Cortex of kidney (tissue), 1 donor: ENCODE results near the gene ABCC1.

Experiments used
- DNase-seq: peaks from one replicate; lab custom pipeline; 2025; lab: John Stamatoyannopoulos, UW

Gene ABCC1

DNA sequence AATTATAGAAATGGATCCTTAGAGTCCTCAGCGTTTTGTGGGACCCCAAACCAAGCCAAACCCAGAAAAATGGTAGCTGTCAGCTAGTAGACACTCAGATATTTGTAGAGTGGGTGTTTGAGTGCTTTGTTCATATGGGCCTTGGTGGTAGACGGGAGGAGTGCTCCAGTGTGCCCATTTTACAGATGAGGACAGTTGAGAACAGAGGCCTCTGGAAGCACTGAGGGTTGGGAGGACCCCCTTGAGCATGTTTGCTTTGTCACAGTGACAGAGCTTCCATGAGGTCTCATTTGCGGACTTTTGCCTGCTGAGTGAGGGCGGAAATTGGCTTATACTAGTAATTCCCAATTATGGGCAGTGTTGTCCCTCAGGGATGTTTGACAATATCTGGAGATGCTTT is 162.2 kb downstream of the ABCC1 start:
- DNase-seq = no peak

DNA sequence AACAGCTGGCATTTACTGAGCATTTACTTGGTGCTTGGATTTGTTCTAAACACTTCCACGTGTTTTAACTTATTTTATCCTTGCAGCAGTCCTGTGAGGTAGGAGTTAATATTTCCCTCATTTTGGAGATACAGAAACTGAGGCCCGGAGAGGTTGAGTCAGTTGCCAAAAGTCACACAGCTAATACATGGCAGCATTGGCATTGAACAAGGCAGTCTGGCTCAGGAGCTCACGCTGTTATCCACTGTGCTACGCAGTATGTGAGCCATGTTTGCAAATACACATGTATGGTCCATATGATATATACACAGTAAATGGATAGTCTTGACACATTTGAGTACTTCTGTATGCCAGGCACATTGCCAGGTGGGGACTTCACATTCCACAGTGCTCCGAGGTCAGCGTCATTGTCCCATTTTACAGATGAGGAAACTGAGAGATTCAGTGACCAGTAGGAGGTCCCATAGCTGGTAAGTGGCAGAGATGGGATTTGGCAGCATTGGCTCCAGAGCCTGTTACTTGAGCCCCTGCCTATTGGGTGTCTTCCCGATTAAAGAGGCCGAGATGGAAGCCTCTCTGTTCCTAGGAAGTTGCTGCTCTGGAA is 163.1 kb downstream of the ABCC1 start:
- DNase-seq = no peak

DNA sequence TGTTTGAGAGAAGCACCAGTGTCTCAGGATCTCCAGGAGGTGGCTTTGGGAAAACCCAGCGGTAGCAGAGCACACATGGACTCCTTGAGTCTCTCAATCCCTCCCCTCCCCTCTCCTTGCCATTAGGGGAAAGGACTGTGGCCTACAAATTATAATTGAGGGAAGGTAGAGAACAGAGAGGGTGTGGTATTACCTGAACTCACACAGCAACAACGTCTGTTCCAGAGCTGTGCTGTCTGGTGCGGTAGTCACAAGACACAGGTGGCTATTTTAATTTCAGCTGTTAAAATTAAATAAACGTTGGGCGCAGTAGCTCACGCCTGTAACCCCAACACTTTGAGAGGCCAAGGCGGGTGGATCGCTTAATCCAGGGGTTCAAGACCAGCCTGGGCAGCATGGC is 163.7 kb downstream of the ABCC1 start:
- DNase-seq = no peak

DNA sequence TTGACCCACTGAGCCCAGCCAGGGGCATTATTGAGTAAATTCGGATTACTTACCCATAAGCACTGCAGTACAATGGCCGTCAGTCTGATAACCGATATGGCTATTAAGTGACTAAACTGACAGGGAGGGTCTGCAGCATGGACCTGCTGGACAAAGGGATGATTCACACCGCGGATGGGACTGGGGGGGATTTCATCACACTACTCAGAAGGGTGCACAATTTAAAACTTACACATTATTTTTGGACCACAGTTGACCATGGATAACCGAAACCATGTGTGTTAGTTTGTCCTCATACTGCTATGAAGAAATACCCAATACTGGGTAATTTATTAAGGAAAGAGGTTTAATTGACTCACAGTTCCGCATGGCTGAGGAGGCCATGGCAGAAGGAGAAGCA is 167.4 kb downstream of the ABCC1 start:
- DNase-seq = no peak

DNA sequence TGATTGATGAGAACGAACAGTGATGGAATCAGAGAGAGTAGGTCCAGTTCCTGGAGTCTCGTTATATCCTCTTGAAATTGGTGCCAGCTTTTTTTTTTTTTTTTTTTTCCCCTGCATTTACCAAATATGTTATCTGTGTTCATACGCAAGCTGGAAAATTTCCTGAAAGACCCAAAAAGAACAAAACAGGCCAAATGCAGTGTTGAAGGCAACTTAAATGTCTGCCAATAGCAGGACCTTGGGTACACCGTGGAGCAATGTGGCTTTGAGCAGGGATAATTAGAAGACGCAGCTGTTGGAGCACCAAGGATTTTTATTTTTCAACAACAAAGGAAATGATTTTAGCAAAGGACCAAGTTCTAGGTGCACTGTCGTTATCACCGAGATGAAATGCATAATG is 168.9 kb downstream of the ABCC1 start:
- DNase-seq = no peak

DNA sequence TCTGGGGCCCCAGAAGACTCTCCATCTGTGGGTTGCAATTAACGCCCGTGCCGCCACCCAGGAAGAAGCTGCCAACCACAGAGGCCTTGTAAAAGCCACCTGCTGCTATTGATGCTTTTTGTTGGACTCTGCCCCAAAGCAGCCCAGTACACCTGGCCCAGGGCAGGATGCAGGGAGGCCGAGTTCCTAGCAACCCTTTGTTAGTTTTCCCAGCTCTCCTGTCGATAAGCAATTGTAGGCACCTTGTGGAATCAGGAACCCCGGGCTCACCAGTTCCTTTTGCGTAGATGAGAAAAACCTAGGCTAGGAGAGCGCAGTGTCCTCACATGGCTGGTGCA is 170.6 kb downstream of the ABCC1 start:
- no peak for DNase-seq

DNA sequence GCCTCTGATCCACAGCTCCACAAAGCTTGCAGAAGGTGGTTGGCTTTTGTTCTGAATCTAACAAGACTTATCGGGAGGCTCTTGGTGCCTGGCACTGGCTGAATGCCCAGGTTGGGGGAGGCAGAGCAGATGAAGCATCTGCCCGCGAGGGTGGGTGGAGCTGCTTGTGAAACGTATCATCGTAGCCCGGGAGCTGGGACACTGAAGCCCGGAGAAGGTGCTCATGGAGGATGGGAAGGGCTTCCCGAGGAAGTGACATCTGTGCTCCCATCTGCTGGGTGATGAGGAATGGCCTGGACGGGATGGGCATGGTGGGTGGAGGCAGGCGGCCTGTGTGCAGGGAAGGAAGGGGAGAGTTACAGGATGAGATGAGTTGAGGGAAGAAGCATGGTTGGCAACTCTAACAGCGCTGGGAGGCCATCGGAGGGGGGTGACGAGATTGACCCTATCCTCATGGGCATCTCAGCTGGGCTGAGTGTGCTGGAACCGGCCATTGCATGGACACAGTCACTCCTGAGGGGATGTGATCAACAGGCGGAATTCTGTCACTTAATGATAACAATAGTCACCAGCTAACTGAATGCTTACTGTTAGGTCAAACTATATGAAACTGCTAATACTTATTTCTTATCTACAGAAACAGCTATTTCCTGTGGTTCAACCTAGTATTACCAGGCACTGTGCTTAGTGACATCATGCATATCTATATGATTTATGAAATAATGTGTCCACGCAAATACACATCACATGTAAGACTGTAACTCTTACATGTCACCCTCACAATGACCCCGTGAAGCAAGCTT is 171.2 kb downstream of the ABCC1 start:
- no peak for DNase-seq

DNA sequence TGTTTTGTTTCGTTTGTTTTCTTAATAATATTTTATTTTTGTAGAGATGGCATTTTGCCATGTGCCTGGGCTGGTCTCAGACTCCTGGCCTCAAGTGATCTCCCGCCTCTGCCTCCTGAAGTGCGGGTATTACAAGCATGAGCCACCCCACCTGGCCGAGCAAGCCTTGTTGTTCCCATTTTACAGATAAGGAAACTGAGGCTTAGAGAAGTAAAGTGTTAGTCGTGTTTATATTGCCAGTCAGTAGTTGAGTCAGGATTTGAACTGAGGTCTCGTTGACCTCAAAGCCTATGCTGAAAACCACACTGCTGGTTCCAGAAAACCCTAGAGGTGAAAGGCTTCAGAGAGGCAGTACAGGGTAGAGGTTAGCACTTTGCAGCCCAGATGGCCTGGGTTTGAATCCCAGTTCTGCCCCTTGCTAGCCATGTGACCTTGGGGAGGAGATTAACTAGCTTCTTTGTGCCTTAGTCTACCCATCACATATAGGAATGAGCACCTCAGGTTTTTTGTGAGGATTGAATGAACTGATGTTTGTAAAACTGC is 171.8 kb downstream of the ABCC1 start:
- DNase-seq = no peak

DNA sequence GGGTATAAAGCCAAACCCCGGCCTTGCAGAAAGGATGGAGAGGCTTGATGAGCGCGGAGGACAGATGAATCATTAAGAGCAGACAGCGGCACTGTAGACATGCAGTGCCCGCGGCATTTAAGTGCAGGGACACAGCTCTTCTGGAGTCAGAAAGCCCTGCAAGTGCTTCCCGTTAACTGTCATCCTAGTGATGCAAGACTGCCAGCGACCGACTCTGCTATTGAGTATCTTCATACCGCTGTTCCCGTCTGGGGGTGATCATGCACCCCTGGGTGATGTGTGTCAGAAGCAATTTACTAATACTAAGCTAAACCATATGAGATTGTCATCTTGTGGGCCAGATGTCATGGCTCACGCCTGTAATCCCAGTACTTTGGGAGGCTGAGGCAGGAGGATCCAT is 172.8 kb downstream of the ABCC1 start:
- no peak for DNase-seq

DNA sequence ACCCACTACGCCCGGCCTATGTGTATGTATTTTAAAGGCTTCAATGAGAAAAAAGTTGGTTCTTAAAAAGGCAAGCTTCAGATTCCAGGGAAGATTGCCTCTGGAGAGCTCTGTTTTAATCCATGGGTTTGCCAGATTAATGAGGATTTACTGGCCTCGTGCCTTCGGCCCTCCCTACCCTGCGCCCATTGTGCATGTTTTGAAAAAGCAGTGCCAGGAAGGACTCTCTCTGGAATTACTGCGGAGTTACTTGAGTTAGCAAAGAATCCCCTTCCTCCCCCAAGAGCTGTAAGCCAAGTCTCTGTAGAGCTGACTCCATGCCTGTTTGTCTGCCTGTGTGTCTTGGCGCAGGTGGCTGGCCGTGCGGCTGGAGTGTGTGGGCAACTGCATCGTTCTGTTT is 175.0 kb downstream of the ABCC1 start:
- DNase-seq = no peak

DNA sequence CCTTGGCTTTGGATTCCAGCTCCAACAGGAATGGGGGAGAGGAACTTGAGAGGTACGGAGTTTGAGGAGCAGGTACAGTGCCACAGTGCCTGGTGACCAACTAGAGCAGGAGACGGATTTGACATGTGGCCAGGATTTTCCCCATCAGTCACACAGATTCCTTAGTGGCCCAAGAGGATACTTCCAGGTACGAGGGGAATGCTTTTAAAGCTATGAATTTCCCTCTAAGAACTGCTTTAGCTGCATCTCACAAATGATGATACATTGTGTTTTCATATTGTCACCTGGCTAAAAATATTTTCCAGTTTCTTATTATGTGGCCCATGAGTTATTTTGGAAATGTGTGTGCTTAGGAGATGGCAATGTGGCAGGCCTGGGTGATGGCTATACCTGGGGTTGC is 175.6 kb downstream of the ABCC1 start:
- no peak for DNase-seq

DNA sequence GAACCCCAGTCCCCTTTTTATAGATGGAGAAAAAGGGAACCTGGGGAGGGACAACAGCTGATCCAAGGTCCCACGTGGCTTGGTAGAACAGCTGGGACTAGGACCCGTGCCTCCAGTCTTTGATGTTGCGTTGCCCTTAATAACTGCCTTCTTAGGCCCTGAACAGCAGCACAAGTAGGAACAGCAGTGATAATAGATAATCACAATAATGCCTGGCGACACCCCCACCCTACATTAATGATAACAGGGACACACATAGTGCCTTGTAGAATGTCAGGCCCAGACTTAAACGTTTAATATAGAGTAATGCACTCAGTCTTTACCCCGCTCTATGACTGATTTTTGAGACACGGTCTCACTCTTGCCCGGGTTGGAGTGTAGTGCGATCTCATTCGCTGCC is 177.5 kb downstream of the ABCC1 start:
- DNase-seq = no peak

DNA sequence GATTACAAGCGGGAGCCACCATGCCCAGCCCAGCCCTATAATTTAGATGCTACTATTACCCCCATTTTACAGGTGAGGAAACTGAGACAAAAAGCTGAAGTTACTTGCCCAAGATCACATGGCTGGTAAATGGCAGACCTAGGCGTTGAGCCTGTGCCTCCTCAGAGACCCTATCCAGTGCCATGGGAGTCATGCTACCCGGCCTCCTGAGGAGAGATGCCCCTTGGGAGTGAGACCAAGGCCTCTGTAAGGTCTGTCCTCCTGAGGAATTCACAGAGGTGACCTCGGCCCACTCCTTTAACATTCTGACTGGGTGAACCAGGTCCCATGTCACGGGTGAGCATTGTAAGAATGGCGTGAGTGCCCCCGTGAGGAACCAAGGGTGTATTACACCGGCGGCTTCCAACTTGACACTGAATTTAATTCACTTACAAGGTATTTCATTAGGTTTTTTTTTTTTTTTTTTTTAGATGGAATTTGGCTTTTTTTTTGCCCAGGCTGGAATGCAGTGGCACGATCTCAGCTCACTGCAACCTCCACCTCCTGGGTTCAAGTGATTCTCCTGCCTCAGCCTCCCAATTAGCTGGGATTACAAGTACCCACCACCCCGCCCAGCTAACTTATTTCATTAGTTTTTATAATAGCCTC is 178.2 kb downstream of the ABCC1 start:
- no peak for DNase-seq

DNA sequence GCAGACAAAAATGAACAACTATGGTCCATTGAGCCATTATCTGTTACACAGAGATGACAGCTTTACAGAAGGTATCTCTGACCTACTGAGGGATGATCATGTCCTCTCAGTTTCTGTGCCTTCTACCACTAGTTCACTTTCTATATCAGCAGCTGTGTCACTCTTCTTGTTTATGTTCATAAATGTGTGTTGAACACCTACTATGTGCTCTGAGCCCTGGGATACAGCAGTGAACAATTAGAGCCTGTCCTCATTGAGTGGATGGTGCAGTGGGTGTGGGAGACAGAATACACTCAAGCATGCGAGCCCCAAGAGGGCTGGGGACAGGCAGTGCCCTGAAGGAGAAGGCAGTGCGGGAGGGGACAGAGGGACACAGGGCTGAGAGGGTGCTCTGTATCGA is 181.8 kb downstream of the ABCC1 start:
- DNase-seq = no peak

DNA sequence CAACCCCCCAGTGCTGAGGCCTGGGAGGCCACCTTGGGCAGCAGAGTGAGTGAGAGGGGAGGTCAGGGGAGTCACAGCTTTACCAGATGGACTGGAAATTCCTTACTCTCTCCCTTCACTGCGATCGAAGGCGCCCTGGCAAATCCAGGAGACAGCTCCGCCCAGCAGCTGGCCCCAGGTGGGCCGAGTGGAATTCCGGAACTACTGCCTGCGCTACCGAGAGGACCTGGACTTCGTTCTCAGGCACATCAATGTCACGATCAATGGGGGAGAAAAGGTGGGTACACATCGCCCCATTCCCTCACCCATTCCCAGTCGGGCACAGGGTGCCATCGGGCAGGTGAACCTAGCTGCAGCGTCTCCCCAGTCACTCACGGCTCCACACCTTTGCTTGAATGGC is 182.2 kb downstream of the ABCC1 start:
- DNase-seq = no peak

DNA sequence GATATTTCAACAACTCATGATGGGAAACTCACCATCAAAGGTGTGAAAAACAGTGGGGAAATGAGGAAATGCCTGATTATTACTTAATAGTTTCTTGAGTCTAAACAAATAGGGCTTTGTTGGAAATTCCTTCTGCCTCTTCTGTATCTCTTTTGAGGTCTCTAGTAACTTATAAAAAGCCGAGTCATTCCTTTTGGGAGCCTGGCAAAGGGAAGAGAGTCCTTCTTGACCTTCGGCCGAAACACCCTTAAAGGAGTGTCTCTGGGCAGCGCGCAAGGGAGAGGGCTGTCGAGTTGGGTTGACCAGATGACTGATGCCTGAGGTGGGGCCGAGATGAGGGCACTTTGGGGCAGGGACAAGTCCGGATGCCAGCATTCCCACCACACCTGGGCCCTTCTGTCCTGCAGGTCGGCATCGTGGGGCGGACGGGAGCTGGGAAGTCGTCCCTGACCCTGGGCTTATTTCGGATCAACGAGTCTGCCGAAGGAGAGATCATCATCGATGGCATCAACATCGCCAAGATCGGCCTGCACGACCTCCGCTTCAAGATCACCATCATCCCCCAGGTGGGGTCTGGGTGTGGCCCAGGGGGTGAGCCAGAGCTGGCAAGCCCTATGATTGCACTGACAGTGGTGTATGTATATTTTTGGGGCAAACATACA is 184.7 kb downstream of the ABCC1 start:
- no peak for DNase-seq

DNA sequence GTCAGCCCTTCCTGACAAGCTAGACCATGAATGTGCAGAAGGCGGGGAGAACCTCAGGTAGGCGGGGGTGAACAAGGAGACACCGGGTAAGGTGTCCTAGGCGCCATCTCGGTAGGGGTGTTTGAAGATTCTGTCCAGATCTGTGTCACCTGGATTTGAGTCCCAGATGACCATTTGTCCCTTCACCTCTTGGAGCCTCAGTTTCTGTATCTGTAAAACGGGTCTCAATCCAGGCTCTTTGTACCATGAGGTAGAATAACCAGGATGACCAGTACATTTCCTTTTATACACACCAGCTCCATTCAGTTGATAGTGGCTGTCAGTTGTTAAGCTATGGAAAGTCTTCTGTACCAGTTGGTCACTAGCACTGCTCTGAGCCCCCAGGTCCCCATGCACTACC is 187.2 kb downstream of the ABCC1 start:
- no peak for DNase-seq

DNA sequence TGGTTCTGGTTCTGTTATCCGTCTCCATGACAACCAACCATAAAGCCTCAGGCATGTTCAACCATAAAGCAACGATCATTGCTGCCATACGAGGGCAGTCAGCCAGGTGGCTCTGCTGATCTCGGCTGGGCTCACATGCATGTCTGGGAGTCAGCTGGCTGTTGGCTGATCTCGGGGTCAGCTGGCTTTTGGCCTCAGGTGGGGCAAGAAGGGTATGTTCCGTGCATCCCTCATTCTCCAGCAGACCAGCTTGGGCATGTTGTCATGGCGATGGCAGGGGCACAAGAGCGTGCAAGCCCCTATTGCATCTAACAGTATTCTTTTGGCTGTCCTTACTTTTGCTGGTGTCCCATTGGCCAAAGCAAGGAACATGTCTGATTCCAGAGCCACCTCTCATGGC is 187.7 kb downstream of the ABCC1 start:
- DNase-seq = no peak

DNA sequence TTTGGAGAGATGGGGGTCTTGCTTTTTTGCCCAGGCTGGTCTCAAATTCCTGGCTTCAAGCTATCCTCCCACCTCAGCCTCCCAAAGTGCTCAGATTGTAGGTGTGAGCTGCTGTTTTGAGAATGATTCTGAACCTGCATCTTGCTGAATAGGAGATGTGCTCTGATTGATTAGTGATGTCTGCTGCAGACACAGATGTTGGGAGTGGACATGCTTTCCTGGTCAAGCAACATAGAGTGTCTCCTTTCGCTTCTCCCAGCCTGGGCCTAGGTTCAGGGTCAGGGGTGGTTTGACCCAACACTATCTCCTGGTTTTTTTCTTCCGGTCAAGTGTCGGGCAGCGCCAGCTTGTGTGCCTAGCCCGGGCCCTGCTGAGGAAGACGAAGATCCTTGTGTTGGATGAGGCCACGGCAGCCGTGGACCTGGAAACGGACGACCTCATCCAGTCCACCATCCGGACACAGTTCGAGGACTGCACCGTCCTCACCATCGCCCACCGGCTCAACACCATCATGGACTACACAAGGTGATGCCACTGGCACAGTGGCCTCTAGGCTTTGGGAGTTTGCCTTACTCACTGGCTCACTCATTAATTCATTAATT is 188.7 kb downstream of the ABCC1 start:
- DNase-seq = no peak

DNA sequence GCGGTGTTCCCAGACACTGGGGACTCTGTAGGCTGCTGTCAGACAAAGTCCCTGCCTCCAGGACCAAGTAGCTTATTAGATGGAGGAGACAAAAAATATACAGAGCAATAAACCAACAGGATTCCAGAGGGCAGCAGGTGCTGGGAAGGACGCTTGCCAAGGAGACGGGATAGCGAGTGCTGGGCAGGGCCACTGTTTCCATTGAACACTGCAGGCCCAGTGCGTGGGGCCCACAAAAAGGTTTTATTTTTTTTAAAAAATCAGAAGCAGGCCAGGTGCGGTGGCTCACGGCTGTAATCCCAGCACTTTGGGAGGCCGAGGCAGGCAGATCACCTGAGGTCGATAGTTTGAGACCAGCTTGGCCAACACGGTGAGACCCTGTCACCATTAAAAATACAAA is 189.6 kb downstream of the ABCC1 start:
- no peak for DNase-seq

DNA sequence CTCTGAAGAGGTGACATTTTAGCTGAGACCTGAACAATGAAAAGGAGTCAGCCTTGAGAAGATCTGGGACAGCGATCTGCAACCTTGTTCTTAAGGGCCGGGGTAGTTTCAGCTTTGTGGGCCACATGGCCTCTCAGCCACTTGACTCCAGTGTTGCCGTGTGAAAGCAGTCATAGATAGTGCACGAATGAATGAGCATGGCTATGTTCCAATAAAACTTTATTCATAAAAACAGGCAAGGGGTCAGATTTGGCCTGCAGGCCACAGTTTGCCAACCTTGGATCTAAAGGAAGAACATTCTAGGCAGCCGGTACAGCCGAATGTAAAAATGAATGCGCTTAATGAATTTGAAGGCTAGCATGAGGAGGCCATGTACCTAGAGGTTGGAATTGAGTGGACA is 190.4 kb downstream of the ABCC1 start:
- DNase-seq = no peak

DNA sequence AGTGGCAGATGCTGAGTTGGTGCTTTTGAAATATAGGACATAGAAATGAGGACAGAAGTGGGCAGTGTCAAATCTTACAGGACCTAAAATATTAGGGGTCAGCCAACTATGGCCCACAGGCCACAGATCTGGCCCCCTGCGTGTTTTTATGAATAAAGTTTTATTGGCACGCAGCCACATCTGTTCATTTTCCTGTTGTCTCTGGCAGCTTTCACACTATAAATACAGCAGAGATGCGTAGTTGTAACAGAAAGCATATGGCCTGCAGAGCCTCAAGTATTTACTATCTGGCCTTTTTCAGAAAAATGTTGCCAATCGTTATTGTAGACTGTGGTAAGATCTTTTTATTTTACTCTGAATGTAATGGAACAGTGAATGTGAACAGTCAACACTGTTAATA is 191.1 kb downstream of the ABCC1 start:
- DNase-seq = no peak
